ENCODE results near the gene AGPAT1. TPM values are rescaled to one million over a fixed set of nuclear protein-coding genes. Genes with fewer than 3 reads are reported as not detected.
A peak's percentile ranks its signal among the peaks of the same experiment; 100 is the strongest.

AGPAT1 gene
- total RNA-seq, 2 experiments from 2014 or later: 34.0 to 34.8 TPM

DNA sequence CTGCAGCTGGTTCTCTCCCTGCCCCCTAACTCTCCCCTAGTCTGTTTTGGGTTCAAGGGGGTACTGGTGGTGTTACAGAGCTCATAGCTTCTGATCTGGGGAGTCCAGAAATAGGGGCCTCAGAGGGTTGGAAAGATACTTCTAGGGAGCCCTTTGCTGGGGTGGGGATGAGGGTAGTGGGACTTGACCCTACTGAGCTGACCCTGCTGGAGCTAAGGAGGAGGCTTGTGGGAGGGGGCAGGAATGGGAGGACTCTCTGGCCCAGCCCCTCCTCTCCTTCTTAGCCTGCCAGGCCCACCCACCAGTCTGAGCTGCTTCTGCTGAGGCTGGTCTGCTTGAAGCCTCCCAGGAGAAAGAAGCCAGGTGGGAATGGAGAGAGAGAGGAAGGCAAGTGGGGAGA, 11.6 kb downstream of the AGPAT1 start, which contains the start of gene EGFL8:
Gene EGFL8, plus strand, starts transcription at position 301 of the 400 bp plus-strand sequence. CDS start 1,571 bp downstream, outside the sequence.
- DNase-seq: no peak
- Mint-ChIP-seq H3K36me3 (peaks cover 12% of the 10 kb centered on the region), H3K9me3 (no peaks in the 10 kb centered on the region), H3K4me1 (ENCODE audit: low read depth) (no peaks in the 10 kb centered on the region), H3K27me3 (no peaks in the 10 kb centered on the region), H3K27ac (no peak within 1 kb of the TSS), H3K4me3 (no peak within 1 kb of the TSS)
- intact Hi-C loops (cut with micrococcal nuclease): no loop called here
- ChIA-PET CTCF (interaction anchor here (1.4 kb wide), 1 partner anchor 10 kb away, joined by 4 read pairs; no protein-coding TSS in a partner anchor), POLR2A (no interaction called here)

DNA sequence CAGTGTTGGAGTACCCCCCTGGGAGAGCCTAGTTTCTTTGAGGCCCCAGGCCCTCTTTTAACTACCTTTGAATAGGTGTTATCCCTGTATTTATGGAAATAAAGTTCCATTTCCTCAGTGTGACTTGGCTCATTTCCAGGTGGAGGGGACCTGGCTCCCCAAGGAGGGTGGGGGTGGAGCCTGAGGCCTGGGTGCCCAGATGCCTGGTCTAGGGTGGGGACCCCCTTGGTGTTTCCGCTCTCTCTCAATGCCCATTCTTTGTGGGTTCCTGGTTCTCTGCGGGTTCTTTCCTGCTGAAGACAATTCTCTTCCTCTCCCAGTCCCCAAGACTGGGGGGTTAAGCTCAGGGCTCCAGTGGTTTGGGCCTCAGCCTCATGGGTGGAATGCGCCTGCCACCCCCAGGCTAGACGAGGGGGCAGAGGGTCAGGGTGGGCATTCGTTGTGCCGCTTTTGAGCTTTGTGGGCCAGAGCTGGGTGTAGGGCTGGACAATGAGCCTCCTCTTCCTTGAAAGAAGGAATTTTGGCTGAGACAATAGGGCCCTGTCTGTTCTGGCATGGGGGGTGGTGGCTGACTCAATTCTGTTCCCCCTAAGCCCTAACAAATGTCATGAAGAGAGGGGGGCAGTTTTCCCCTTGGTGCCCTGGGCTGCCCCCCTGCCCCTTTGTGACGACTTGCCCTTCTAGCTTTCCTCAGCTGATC, 12.2 kb downstream of the AGPAT1 start:
- intact Hi-C loops (cut with micrococcal nuclease): no loop called here
- Mint-ChIP-seq H3K4me1 (ENCODE audit: low read depth) (no peaks in the 10 kb centered on the region), H3K4me3 (no peak overlapping the region), H3K9me3 (no peaks in the 10 kb centered on the region), H3K36me3 (peaks cover 9% of the 10 kb centered on the region), H3K27me3 (no peaks in the 10 kb centered on the region), H3K27ac (no peak overlapping the region)
- DNase-seq: no peak
- POLR2A ChIA-PET: no interaction called here
- CTCF ChIA-PET: interaction anchor here (1.4 kb wide), 1 partner anchor 9 kb away, joined by 4 read pairs; no protein-coding TSS in a partner anchor

DNA sequence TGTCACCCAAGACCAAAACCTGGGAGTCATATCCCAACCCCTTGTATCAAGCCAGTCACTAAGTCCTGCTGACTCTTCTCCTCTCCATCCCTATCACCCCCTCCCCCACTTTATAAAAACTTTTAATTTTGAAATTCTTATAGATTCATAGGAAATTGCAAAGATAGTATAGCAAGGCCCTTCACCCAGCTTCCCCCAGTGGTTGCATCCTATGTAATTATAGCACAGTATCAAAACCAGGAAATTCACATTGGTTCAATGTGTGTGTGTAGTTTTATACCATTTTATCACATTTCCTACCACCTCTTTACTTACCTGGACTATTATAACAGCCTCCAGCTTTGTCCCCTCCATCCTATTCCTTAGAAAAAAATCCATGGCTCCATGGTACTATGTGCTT, 17.8 kb downstream of the AGPAT1 start:
- no peak overlapping the region for H3K4me3 Mint-ChIP-seq
- peaks cover 17% of the 10 kb centered on the region for H3K4me1 Mint-ChIP-seq (ENCODE audit: low read depth)
- no peaks in the 10 kb centered on the region for H3K9me3 Mint-ChIP-seq
- intact Hi-C loops (cut with micrococcal nuclease): no loop called here
- H3K27ac Mint-ChIP-seq: no peak overlapping the region
- CTCF ChIA-PET: interaction anchor here (0.6 to 2.3 kb wide), 4 partner anchors 27 to 117 kb away, joined by 3 to 9 read pairs (median 3); no protein-coding TSS in a partner anchor
- H3K36me3 Mint-ChIP-seq: peaks cover 10% of the 10 kb centered on the region
- no peak for DNase-seq
- POLR2A ChIA-PET: no interaction called here
- no peaks in the 10 kb centered on the region for H3K27me3 Mint-ChIP-seq

DNA sequence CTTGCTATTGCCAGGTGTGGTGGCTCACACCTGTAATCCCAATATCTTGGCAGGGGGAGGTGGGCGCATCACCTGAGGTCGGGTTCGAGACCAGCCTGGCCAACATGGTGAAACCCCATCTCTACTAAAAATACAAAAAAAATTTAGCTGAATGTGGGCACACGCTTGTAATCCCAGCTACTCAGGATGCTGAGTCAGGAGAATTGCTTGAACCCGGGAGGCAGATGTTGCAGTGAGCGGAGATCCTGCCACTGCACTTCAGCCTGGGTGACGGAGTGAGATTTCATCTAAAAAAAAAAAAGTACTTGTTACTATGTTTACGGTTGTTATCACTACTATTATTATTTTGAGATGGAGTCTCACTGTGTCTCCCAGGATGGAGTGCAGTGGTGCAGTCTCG, 19.0 kb downstream of the AGPAT1 start:
- Mint-ChIP-seq H3K27ac (no peak overlapping the region), H3K9me3 (no peaks in the 10 kb centered on the region), H3K4me1 (ENCODE audit: low read depth) (peaks cover 25% of the 10 kb centered on the region), H3K4me3 (no peak overlapping the region), H3K36me3 (peaks cover 10% of the 10 kb centered on the region), H3K27me3 (no peaks in the 10 kb centered on the region)
- DNase-seq: no peak
- CTCF ChIA-PET: interaction anchor here (2.3 kb wide), 1 partner anchor 38 kb away, joined by 9 read pairs; no protein-coding TSS in a partner anchor
- intact Hi-C loops (cut with micrococcal nuclease): no loop called here
- POLR2A ChIA-PET: no interaction called here

DNA sequence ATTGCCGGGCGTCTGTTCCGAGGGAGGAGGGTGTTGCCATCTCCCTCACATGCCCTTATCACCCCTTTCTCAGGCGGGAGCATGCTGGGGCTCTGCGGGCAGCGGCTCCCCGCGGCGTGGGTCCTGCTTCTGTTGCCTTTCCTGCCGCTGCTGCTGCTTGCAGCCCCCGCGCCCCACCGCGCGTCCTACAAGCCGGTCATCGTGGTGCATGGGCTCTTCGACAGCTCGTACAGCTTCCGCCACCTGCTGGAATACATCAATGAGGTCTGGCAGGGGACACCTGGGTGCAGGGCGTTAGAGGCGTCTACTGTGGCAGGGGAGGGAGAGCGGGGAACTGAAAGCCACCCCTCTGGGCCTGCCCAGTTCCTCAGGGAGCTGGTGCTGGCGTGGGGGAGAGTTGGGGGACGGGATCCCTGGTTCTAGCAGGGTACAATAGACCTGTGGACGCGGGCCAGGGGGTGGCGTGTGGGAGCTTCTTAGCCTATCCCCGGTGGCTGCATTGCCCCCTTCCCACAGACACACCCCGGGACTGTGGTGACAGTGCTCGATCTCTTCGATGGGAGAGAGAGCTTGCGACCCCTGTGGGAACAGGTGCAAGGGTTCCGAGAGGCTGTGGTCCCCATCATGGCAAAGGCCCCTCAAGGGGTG, 21.2 kb downstream of the AGPAT1 start:
- Mint-ChIP-seq H3K4me1 (ENCODE audit: low read depth) (peaks cover 31% of the 10 kb centered on the region), H3K9me3 (no peaks in the 10 kb centered on the region), H3K36me3 (peaks cover 10% of the 10 kb centered on the region), H3K4me3 (peak overlapping the region; percentile 98), H3K27ac (peak overlapping the region; percentile 79), H3K27me3 (peaks cover 13% of the 10 kb centered on the region)
- POLR2A ChIA-PET: interaction anchor here (1.1 to 1.3 kb wide), 2 partner anchors 24 to 27 kb away, joined by 6 read pairs; partner anchors contain the start of genes ATF6B and FKBPL
- DNase-seq: peak; percentile 78
- intact Hi-C loops (cut with micrococcal nuclease): loop anchor here (1.0 kb wide), 4 partner anchors 24 to 67 kb away; partner anchors contain the start of genes ATF6B and RNF5
- CTCF ChIA-PET: interaction anchor here (0.8 to 1.3 kb wide), 8 partner anchors 10 to 107 kb away, joined by 3 to 10 read pairs (median 4); partner anchors contain the start of genes ATF6B, EGFL8 and FKBPL

DNA sequence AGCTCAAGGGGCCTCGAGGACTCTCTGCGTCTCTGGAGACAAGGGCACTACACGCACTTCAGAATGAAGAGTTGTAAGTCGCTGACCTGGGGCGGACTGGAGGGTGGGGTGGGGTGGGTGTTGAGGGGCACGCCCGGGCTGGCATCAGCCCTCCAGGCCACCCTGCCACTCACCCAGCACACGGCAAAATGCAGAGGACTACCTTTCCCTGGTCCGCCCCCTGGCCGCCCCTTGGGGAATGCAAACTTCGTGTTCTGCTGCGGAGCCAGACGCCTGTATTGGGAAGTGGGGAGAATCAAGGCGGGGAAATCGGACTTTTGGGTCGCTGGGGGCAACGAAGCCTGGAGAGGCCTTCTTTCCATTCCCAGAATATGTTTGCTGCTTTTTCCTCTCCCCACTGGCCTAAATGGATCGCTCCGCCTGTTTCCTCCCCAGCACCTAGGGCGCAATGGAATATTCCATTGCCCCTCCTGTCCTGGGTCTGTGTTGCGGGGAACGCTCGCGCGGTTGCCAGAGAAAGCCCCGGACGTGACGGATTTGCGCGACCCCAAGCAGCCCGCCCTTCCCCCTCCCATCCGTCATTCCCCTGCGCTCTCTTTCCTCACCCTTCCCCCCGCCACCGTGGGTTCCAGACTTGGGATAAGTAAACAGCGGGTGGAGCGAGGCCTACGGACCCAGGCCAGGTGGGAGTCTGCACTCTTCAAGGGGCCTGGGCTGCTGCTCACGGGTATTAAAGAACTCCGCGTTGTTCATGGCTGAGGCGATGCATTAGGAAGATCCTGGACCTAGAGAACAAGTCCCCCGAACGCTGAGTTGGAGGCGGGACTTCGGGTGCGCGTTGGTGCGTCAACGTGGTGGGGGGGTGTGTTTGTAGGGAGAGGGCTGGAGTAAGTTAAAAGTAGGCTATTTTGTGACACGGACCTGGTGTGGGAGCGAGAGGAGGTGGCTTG, 22.0 kb downstream of the AGPAT1 start, which contains the start of gene PPT2:
Gene PPT2, plus strand, starts transcription at position 578 of the 950 bp plus-strand sequence. CDS start 454 bp downstream, outside the sequence.
- ChIA-PET CTCF (interaction anchor here (1.1 to 1.3 kb wide), 7 partner anchors 11 to 106 kb away, joined by 3 to 10 read pairs (median 4); partner anchors contain the start of genes ATF6B, EGFL8 and FKBPL), POLR2A (interaction anchor here (1.1 to 1.3 kb wide), 2 partner anchors 24 to 26 kb away, joined by 6 read pairs; partner anchors contain the start of genes ATF6B and FKBPL)
- Mint-ChIP-seq H3K9me3 (no peaks in the 10 kb centered on the region), H3K36me3 (peaks cover 10% of the 10 kb centered on the region), H3K27ac (peak within 1 kb of the TSS; percentile 79), H3K4me3 (peak within 1 kb of the TSS; percentile 98), H3K27me3 (peaks cover 17% of the 10 kb centered on the region), H3K4me1 (ENCODE audit: low read depth) (peaks cover 35% of the 10 kb centered on the region)
- intact Hi-C loops (cut with micrococcal nuclease): loop anchor here (1.0 kb wide), 4 partner anchors 24 to 67 kb away; partner anchors contain the start of genes ATF6B and RNF5
- peak; percentile 87 for DNase-seq

DNA sequence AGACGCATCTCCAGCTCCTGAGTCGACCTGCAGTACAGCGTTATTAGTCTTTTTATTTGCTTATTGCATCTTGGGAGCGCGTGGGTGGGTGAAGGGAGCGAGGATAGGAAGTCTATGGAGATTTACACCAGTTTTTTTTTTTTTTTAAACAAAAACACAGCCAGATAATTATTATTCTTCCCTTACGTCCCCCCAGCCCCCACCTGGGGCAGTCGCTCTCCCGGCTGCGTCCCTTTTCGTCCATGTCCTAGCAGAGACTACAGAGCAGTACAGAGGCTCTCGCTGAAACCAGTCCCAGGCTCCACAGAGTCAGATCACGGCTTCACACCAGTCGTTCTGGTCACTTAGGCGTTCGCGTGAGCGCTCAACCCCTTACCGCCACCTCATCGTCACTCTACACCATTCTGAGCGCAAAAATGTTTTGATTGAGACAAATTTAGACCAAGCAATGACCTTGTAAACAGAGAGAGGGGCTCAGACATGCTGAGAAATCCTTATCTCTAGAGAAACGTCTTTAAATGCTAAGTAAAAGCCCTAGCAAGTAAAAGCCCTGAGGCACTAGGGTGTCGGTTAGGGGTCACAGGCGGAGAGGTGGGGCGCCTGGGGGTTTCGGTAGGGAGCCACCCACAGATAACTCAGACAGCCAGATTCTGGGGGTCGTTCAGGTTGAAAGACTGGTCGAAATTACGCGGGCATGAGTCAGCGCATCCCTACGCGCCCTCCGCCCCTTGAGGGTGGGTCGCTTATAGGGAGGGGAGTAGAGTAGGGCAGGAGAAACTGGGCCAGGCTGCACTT, 22.9 kb downstream of the AGPAT1 start:
- ChIA-PET CTCF (interaction anchor here (1.7 to 1.8 kb wide), 2 partner anchors 34 to 42 kb away, joined by 6 to 7 read pairs; no protein-coding TSS in a partner anchor), POLR2A (interaction anchor here (0.6 kb wide), 1 partner anchor 18 kb away, joined by 3 read pairs; no protein-coding TSS in a partner anchor)
- Mint-ChIP-seq H3K9me3 (no peaks in the 10 kb centered on the region), H3K4me3 (peak overlapping the region; percentile 98), H3K27ac (no peak overlapping the region), H3K4me1 (ENCODE audit: low read depth) (peaks cover 41% of the 10 kb centered on the region), H3K27me3 (peaks cover 24% of the 10 kb centered on the region), H3K36me3 (peaks cover 10% of the 10 kb centered on the region)
- intact Hi-C loops (cut with micrococcal nuclease): no loop called here
- DNase-seq: no peak

DNA sequence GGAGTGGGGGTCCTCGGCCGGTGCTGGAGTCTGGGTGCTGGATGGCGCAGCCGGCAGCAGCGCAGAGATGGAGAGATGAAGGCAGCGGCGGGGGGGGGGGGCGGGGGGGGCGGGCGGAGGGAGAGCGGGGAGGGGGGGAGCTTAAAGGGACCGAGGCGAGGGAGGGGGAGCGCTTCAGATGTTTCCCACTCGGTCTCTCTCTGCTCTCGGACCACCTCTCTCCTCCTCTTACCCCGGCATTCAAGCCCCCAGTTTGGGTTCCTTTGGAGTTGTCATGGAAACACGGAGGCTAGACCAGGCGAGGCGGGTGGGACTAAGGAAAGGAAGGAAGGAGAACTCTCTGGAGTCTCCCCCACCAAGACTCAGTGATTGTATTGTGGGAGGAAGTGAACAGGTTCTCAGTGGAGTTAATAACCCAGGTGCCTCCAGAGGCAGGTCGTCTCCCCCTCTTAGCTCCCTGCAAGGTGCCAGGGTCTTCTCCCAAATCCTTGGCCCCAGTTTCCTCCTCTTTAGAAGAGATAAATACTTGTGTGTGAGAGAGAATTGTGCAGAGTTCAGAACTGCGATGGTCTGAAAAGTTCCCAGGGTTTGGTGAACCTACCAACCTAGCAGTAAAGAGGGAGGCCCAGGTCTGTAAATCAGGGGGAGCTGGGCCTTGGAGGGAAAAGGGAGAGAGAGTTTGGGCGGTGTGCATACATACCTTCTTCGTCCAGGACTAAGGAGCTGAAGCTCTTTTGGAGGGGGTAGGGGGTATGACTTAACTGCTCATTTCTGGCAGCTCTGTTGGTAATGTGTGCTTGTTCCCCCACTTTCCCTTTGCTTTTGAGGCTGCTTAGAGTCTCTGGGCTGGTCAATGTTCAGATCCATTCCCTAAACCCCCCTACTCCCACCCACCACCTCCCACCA, 23.8 kb downstream of the AGPAT1 start, which contains the start of gene PRRT1:
Gene PRRT1, minus strand, starts transcription at position 77 of the 906 bp plus-strand sequence. CDS start 112 bp downstream, outside the sequence.
- Mint-ChIP-seq H3K27ac (no peak within 1 kb of the TSS), H3K4me3 (no peak within 1 kb of the TSS), H3K27me3 (peaks cover 30% of the 10 kb centered on the region), H3K4me1 (ENCODE audit: low read depth) (peaks cover 41% of the 10 kb centered on the region), H3K9me3 (no peaks in the 10 kb centered on the region), H3K36me3 (peaks cover 3% of the 10 kb centered on the region)
- DNase-seq: no peak
- POLR2A ChIA-PET: interaction anchor here (0.6 kb wide), 1 partner anchor 17 kb away, joined by 3 read pairs; no protein-coding TSS in a partner anchor
- intact Hi-C loops (cut with micrococcal nuclease): no loop called here
- CTCF ChIA-PET: interaction anchor here (1.7 to 1.8 kb wide), 2 partner anchors 33 to 43 kb away, joined by 6 to 7 read pairs; no protein-coding TSS in a partner anchor

DNA sequence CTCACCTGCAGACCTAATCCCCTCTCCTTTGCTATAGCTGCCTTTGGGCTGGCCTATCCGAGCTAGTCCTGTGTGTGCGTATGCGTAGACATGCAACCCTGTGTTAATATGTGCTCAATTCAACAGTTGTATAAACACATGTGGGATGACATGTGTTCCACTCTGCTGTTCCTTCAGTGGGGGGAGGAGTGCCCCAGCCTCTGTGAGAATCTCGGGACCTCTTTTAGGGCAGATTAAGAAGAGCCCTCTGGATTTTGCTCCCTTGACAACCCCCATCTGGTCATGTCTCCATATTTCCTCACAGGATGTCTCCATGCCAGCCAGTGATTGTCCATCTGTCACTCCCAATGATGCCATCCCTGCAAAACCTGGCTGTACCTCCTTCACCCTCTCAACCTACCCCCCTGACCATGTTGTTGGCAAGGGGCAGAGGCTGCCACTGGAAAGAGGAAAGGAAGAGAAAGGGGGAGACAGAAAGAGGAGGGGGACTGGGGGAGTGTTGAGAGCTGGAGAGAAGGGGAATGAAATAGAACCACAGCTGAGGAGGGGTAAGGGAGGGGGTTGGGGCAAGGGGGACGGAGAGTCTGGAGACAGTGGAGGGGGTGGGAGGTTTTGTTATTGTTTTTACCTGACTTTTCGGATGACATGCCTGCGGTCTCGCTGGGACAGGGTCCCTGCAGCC, 24.6 kb downstream of the AGPAT1 start:
- Mint-ChIP-seq H3K4me1 (ENCODE audit: low read depth) (peaks cover 41% of the 10 kb centered on the region), H3K27me3 (peaks cover 30% of the 10 kb centered on the region), H3K36me3 (peaks cover 3% of the 10 kb centered on the region), H3K9me3 (no peaks in the 10 kb centered on the region), H3K4me3 (no peak overlapping the region), H3K27ac (no peak overlapping the region)
- DNase-seq: no peak
- intact Hi-C loops (cut with micrococcal nuclease): no loop called here
- POLR2A ChIA-PET: interaction anchor here (0.6 kb wide), 1 partner anchor 46 kb away, joined by 3 read pairs; no protein-coding TSS in a partner anchor
- CTCF ChIA-PET: interaction anchor here (1.7 to 1.8 kb wide), 2 partner anchors 33 to 44 kb away, joined by 6 to 7 read pairs; no protein-coding TSS in a partner anchor

Measured in activated CD4-positive, alpha-beta memory T cell treated with anti-CD3 and anti-CD28 coated beads for 36 hours (primary cell).